Bronchial epithelial cell (primary cell): ENCODE data around the gene ZSCAN12. TPM values are rescaled to one million over a fixed set of nuclear protein-coding genes. Genes with fewer than 3 reads are reported as not detected.

Source experiments
- DNase-seq: peaks from one replicate; pipeline ENCODE4 v3.0.0-alpha.2; 2010; ENCODE audit warnings: low read depth
- FAIRE-seq: peaks from 2 replicates; lab custom pipeline; 2011; peaks lifted over from hg19 to GRCh38; lab: Jason Lieb, UNC
- H3K27me3 ChIP-seq: 2 replicates; pipeline ENCODE4 v1.5.1; 2011; ENCODE audit warnings: low read length; ENCODE audit not compliant: control insufficient read depth, insufficient read depth
- H3K36me3 ChIP-seq: 2 replicates; pipeline ENCODE4 v1.5.1; 2011; ENCODE audit warnings: low read length; ENCODE audit not compliant: control insufficient read depth, insufficient read depth
- H3K4me3 ChIP-seq: 2 replicates; pipeline ENCODE4 v1.5.1; 2011; ENCODE audit warnings: mild to moderate bottlenecking, low read depth, low read length, control low read depth
- total RNA-seq: library from RNA; depleted of rRNA; stranded (reverse); fragments of >200 nt; gene quantifications from 2 replicates; pipeline ENCODE4 v1.2.1, GENCODE V29; 2014
- TF ChIP-seq, protein P1 (sequence below): IDR thresholded peaks from 2 replicates; pipeline ENCODE4 v1.5.1; 2011; ENCODE audit warnings: mild to moderate bottlenecking, moderate library complexity, low read length, control low read depth, inconsistent platforms; ENCODE audit not compliant: insufficient read depth, severe bottlenecking

The ZSCAN12 gene
- total RNA-seq, 1 donor from 2014 or later = 6.8 TPM

DNA sequence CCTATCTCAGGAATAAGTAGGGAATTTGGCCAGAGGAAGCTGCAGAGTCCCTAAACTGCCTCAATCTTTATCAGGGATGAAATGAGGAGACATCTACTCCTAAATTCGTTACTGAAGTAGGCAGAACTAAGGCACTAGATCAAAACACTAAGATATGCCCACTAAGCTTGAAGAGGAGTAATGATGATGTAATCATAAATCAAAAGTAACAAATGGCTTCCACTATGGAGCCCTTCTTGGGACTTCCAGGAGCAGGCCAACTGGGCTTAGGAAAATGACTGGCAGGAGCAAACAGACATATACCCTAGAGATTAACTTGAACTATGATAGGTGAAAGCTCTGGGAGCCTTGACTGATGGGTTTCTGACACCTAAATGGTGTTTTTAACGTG lies 15.4 kb downstream of the ZSCAN12 start:
- Histone ChIP-seq H3K4me3 (no peak overlapping the region), H3K36me3 (no peaks in the 10 kb centered on the region), H3K27me3 (no peaks in the 10 kb centered on the region)
- DNase-seq (no peak), FAIRE-seq (no peak)
- TF ChIP-seq, protein P1, sequence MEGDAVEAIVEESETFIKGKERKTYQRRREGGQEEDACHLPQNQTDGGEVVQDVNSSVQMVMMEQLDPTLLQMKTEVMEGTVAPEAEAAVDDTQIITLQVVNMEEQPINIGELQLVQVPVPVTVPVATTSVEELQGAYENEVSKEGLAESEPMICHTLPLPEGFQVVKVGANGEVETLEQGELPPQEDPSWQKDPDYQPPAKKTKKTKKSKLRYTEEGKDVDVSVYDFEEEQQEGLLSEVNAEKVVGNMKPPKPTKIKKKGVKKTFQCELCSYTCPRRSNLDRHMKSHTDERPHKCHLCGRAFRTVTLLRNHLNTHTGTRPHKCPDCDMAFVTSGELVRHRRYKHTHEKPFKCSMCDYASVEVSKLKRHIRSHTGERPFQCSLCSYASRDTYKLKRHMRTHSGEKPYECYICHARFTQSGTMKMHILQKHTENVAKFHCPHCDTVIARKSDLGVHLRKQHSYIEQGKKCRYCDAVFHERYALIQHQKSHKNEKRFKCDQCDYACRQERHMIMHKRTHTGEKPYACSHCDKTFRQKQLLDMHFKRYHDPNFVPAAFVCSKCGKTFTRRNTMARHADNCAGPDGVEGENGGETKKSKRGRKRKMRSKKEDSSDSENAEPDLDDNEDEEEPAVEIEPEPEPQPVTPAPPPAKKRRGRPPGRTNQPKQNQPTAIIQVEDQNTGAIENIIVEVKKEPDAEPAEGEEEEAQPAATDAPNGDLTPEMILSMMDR = no peak

DNA sequence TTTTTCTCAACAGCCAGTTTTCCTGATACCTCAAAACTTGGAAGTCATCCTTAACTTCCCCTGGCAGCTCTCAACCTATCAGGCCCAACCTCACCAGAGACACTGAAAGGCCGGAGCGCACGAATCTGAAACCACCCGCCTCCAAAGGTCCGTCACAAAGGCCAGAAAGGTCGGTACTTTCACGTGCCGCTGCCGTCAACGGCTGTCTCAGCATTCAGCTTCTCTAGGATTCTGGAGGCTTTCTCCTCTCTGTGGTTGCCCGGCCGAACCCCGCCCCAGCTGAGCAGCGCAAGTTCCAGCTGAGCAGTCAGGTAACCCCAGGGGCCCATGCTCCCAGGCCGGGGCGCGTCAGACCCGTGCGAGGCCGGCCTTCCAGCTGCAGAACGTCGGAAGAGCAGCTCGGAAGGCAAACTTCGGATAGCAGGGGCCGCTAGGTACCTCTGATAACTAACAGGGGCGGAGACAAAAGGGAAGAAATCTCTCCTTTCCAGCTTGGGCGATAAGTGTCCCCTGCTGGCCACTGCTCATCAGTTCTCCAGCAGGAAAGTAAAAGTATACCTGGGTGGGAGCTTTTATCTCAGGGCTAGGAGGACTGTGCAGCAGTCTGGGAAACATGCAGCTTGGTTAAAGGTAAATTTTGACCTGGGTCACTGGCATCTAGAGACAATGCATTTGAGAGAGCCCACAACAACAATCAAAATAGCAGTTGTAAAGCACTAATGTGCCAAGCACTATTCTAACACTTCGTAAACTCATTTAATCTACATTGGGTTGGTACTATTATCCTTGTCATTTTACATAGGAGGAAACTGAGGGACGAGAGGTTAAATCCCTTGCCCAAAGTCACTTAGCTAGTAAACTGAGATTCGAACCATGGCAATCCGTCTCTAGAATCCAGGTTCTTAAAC lies 16.1 kb downstream of the ZSCAN12 start:
- DNase-seq (peak; percentile 69), FAIRE-seq (peak; percentile 52)
- H3K27me3 ChIP-seq = no peaks in the 10 kb centered on the region
- no peaks in the 10 kb centered on the region for H3K36me3 ChIP-seq
- H3K4me3 ChIP-seq = peak overlapping the region; percentile 49
- TF ChIP-seq, protein P1 = peak; percentile 61

DNA sequence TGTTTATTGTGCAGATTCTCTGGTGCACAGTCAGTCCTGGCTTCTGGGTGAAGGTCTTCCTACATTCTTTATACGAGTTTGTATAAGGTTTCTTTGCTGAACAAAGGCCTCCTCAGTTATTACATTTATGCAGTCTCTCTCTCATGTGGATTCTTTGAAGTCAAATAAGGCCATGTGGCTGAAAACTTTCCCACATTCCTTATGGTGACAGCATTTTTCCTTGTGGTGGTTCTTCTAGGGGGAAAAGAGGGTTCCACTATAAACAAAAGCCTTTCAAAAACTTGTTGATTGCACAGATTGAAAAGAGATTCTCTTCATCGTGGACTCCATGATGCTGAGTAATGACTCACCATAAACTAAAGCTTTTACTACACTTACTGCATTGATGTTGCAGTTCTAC lies 19.2 kb downstream of the ZSCAN12 start:
- DNase-seq (no peak), FAIRE-seq (no peak)
- no peak overlapping the region for H3K4me3 ChIP-seq
- TF ChIP-seq, protein P1 = no peak
- no peaks in the 10 kb centered on the region for H3K27me3 ChIP-seq
- H3K36me3 ChIP-seq = no peaks in the 10 kb centered on the region

DNA sequence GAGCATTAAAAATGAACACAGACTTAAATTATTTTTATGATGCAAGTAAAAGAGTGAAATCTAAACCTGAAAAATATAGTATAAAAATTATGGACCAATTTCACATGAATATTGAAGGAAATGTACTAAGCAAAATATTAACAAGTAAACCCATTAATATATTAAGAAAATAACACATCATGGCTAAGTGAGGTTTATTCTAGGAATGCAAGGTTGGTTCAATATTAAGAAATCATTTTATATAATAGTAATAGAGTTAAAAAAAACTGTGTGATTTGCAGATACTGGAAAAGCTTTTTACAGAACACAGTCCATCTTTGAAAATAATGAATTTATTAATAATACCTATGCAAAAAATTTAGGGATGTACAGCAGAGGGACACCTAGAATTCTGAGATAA lies 20.9 kb downstream of the ZSCAN12 start:
- Histone ChIP-seq H3K27me3 (no peaks in the 10 kb centered on the region), H3K4me3 (no peak overlapping the region), H3K36me3 (no peaks in the 10 kb centered on the region)
- TF ChIP-seq, protein P1 = no peak
- DNase-seq = no peak
- no peak for FAIRE-seq

DNA sequence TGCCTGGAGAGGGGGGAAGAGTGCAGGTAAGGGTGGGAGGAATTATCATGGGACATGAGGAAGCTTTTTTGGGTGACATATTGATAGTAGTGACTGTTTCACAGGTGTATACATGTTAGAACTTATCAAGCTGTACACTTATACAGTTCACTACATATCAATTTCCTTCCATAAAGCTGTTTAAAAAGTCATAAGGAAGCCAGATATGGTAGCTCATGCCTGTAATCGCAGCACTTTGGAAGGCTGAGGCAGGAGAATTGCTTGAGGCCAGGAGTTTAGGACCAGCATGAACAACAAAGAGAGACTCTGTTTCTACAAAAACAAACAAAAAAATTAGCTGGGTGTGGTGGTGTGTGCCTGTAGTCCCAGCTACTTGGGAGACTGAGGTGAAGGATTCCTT lies 21.7 kb downstream of the ZSCAN12 start:
- H3K27me3 ChIP-seq = no peaks in the 10 kb centered on the region
- no peaks in the 10 kb centered on the region for H3K36me3 ChIP-seq
- DNase-seq (no peak), FAIRE-seq (no peak)
- no peak overlapping the region for H3K4me3 ChIP-seq
- TF ChIP-seq, protein P1 = no peak

DNA sequence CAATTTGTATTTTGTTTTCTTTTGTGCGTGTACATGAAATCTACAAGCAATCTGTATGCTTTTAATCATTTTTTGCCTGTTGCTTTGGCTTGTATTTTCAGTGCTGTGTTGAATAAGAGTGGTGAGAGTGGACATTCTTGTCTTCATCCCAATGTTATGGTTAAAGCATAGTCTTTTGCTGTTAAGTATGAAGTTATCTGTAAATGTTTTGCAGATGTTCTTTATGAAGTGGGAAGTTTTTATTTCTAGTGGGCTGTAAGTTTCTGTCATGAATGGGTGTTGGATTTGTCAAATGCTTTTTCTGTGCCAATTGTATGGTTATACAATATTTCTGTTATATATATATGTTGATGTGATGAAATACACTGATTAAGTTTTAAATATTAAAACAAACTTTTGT lies 25.6 kb downstream of the ZSCAN12 start:
- FAIRE-seq = no peak
- Histone ChIP-seq H3K27me3 (no peaks in the 10 kb centered on the region), H3K36me3 (no peaks in the 10 kb centered on the region), H3K4me3 (no peak overlapping the region)
- TF ChIP-seq, protein P1 = no peak
- DNase-seq = no peak
